HG03108 (cell line): ENCODE measurements around the gene KANK4.

ENCODE experiments used
- ATAC-seq: cut with Tn5 transposase; IDR thresholded peaks from one replicate; pipeline ENCODE4 v1.9.1; 2021; ENCODE audit warnings: moderate library complexity; ENCODE audit not compliant: unreplicated experiment

KANK4 gene

DNA sequence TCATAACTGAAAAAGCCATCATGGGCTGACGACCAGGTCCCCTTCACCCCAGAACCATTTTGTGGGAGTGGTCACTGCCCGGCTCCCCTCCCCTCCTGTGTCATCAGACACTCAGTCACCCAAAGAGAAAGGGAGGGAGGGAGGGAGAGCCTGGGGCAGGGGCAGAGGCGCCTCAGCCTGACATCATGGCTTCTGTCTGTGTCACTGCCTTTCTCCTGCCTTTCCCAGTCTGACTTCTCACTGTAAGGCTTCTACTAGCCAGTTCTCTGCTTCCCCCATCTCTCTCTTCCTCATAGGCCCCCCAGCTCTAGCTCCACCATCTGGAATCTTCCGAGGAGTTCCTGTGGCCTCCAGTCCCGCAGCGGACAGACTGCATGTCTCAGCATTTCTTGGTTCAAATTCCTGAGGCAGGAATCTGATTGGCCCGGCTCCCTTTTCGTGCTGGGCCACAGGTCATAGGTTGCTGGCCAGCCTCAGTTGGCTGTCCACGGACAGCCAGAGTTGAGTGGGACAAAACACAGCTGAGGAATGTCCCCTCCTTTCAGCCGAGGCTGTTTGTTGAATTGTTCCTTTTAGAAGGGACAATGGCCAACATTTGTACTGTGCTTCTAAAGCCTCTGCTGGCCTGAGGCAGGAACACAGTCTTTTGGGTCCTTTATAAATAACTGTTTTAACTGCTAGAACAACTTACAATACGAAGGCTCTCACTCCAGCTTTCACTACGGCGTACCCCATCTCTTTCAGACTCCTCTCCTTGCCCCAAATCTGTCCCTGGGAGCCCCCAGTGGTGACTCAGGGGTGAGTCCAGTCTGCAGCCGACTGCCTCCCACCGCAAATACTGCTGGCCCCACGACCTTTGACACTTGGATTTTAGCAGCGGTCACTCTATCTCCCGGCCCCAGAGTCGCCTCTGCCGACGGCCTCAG, 18.7 kb upstream of the KANK4 start:
- ATAC-seq: no peak

DNA sequence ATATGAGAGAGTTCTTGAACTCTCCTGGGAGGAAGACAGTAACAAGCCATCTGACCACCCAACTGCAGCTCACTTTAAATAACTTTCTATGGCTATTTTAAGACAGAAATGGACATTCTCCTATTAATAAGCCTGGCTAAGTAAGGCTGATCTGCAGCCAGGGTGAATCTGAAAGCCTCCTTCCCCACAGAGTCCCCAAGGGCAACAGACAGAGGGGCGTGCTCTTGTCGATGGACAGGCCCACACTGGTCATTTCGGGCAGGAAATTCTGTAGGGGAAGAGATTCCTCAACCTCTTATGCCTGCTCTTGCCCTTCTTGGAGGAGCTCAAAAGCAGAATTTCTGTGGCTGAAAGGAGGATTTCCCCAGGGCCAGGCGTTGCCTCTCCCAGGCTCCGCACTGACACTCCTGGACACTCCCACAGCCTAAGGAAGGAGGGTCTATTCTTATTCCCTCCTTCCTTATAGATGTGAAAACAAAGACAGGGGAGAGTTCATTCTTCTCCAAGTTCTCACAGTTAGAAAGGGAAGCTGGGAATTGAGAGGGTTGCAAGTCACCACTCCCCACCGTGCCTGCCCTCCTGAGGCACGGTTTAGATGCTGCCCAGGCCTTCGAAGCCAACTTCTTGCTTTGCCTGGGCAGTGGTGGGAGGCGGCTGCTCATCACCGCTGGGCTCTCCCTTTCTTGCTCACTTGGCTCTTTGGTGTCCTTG, 17.9 kb upstream of the KANK4 start:
- ATAC-seq: no peak

DNA sequence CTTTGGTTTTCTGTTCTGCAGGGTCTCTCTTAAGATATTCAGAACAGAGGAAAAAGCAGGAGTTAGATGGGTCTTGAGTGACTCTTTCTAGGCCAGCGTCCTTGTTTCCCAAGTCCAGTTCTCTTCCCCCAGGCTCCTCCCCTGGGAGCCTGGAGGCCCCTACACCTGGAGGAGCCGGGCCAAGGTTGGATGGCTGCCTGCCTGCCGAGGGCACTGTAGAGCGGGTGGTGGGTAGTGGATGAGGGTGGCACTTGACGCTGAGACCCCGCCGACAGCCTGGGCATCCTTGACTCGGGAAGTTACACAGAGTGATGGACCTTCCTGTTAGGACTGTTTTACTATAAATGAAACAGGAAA, 17.4 kb upstream of the KANK4 start:
- no peak for ATAC-seq

DNA sequence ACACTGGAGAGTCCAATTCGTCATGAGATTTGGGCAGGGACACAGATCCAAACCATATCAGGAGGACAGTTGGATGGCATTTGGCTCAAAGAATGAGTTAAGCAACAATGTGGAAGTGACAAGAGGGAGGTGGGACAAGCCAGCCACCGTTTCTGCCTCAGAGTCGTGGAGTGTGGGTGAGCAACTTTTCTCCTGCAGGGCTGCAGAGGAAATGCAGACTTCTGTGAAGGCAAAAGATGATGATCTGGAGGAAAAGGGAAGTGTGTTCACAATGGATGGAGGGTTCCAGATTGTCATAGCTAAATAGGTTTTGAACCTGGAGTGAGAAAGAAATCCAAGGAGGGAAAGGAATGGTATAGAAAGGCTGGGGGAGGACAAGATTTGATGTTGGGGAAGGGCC, 16.4 kb upstream of the KANK4 start:
- no peak for ATAC-seq

DNA sequence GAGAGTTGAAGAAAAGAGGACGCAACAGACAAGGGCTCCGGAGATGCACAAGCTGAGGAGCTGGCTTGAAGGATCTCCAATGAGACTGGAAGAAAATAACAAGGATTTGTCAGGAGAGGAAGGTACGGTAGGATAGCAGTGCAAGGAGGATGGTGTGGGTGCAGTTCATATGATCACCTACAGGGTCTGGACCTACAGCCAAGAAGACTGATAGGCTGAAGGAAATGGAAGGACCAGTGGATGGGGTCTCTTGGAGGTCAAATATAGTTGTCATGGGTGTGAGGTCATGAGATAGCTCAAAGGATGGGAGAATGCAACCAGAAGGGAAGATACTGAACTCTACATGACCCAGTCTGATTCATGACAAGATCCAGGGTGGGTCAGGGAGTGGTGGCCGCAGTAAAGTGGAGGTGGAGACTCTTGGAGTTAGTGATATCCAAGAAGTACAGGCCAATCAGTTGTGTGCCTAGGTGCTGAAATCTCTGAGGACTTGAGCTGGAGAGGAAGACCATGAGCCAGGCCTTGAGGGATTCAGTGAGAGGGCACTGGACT, 15.3 kb upstream of the KANK4 start:
- no peak for ATAC-seq

DNA sequence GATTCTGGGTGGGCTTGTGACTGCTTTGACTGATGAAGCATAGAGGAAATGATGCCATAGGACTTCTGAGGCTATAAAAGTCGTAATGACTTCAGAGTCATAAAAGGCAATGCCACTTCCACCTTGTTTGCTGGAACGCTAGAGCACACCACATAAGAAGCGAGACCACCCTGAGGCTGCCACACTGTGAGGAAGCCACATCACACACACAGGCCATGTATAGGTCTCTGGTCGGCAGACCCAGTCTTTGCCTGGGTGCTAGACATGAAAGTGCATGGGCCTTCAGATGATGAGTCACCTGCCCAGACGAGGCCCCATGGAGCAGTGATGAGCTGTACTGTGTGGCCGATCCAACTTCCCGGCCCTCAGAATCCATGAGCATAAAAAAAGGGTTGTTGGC, 14.2 kb upstream of the KANK4 start:
- no peak for ATAC-seq

DNA sequence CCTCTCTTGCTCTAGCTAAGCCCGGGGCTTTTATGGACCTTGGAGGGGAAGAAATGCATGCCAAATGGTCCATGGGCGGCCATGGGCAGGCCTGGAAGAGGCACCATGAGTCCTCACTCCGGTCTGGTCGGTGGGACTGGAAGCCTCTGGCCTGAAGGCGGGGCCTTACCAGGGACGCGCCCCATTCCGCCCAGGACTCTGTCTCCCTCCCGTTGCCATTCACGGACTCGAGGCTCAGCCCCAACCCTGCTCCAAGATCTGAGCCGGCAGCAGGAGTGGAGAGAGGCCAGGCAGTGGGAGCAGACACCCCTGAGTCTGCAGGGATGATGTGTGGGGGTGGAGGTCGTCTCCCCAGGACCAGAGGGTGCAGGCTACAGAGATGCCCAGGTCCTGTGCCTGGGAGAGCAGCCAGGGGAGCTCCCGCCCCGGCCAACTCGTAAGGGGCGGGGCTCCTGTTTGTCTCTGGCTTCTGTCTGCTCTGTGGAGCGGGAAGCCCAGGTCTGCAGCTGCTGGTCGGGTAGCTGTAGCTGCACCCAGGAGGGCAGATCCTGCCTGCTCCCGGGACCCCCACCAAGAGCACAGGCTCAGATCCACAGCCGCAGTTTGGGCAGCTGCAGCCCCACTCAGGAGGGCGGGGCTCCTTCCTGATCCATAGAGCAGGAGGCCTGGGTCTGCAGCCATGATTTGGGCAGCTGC, 8.3 kb upstream of the KANK4 start:
- ATAC-seq: no peak

DNA sequence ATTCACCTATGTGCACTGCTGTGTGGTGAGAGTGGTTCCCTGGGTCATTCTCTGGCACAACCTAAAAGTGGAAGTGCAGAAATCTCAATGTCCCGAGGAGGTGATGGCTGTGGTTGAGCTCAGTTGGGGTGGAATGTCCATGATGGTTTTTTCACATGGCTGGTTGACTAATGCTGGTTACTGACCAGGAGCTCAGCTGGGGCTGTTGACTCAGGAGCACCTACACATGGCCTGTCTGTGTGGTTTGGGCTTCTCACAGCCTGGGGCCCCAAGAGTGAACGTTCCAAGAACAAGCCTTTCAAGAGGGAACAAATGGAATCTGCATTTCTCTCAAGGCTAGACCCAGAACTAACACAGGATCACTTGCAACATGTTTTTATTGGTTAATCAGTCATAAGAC, 6.4 kb upstream of the KANK4 start:
- ATAC-seq: no peak

DNA sequence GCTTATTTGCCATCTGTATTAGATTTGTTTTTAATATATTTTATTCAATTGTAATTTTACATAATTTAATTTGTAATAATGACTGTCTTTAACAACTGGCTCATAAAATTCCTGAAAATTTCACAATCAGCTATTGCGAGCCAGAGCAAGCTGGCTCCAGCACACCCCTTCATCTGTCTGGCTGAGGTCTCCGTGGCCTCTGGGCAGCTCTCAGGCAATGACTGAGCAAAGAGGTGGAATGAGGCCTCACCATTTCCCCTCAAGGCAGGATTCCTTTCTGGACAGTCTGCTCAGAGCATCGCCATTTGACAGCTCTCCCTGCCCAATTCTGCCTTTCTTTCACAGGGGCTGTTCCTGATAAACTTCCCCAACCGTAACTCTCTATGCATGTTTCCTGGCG, 5.8 kb upstream of the KANK4 start:
- ATAC-seq: no peak

DNA sequence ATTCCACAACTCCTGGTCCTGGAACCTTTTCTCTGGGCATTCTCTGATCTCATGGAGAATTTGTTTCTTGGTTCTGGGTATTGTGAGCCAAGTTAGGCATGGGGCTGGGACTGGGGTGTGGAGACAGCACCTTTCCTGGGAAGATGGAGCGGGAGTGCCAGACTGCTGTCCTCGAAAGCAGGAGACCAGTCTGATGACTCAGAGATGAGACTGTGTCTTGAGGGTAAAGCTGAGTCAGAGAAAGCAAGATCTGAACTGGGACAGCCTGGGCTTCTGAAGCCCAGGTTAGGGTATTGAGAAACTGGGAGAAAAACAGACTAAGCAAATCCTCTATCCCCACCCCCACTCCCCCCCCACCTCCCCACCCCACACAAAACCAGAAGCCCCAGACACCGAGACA, 2.2 kb upstream of the KANK4 start:
- ATAC-seq: no peak

DNA sequence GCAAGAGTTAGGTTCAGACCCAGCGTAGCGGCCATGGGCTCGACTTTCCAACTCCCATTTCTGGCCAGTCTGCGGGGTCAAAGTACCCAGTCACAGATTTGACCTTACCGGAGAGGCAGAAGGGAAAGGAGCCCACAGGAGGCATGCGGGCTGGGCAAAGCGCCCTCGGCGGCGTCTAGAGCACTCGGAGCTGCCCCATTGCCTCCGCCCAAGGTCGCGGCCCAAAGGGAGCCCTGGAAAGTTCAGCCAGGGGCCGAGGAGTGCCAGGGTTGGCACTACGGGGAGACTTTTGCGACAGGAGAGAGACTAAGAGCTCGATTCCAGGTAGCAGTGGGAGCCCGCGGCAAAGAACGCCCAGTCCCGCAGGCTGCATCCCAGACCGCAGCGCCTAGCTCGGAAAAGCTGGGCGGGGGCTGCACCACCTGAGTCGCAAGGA, 896 bp downstream of the KANK4 start:
- no peak for ATAC-seq

DNA sequence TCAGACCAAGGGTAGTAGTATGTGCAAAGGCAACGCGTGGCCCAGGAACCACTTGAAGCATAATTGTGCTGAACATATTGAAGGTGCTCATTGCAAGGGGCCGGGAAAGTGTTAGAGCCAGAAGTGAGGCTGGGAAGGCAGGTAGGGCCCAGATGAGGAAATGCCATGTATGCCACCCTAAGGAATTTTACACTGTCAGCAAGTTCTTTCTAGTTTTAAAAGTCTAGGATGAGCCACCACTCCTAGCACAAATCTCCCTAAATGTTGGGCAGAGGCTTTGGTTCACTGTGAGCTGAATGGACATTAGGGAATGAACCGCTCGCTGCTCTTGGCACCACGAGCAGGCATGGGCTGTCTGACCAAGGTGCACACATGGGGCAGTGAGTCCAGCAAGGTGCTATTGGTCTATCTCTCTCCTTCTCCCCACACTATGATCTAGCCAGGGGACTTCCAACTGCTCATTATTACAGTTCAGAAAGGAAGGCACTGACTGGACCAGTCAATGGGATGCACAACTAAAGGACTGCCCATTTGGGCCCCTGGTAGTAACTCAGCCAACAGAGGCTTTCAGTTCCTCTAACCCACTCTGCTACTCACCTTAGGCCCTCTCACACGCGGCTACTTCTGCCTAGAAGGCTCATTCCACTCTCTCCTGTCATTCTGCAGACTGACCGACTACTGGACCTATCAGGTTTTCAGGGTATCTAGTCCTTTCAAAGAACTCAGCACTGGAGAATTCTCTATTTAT, 2.0 kb downstream of the KANK4 start:
- no peak for ATAC-seq

DNA sequence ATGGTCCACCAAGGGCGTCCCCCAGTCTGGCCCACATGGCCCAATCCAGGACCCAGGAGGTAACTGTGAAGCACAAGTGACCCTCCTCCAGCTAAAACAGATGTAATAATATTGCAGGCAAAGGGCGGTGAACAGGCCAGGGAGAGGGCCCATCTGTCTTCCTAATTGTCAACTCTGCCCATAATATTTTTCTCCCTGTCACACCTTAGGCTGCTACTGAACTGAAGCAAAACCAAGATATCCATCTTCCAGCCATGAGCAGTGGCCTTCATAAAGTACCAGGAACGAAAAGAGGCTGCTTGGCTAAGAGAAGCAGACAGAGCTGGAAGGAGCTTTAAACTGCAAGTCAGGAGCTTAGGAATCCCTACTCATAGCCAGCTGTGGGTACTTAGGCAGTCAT, 3.1 kb downstream of the KANK4 start:
- ATAC-seq: no peak

DNA sequence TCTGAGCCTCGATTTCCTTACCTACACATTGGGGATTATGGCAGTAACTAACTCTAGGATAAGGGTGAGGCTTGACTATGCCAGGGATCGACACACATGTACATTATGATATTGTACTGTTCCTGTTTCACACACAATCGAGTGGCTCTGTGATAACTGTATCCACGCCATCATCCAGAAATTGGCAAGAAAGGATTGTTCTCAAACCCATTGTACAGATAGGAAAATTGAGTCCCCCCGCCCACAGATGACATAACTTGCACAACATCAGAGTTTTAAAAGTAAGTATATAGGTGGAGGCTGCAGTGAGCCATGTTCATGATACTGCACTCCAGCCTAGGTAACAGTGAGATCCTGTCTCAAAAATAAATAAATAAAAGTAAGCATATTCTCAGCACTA, 3.8 kb downstream of the KANK4 start:
- no peak for ATAC-seq

DNA sequence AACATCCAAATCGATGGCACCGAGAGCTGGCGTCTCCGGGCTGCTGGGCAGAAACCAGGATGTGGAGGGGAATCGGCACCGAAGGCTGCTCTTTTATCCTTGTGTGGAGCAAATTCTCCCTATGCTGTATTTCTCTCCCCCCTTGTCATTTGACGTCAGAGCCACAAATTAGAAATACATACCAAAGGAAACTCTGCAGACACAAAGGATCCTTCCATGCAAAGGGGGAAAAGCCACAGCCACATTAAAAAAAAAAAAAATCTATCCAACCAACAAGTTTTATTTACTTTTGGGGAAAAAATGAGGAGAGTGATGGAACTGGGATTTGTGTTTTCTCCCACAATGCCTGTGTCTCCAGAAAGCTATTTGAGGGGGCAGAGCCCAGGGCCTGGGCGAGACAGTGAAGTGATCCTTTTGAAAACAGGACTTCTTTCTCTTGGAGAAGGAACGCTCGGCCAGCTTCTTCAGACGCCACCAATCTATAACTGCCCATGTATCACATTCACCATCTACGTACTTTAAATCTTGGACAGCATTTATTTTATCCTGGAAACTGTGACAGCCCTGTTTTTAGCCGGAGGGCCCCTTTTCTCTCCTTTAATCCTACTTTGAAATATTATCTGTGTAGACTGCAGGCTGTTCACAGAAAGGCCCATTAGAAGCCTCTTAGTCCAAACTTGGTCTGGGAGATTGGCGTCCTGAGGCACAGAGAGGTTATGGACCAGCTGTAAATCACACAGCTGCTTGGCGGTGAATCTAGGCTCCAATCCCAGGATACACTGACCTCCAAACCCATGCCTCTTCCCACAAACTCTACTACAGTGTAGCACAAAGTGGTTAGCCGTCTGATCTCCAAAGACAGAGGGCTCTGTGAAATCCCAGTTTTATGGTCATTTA, 4.5 kb downstream of the KANK4 start:
- no peak for ATAC-seq

DNA sequence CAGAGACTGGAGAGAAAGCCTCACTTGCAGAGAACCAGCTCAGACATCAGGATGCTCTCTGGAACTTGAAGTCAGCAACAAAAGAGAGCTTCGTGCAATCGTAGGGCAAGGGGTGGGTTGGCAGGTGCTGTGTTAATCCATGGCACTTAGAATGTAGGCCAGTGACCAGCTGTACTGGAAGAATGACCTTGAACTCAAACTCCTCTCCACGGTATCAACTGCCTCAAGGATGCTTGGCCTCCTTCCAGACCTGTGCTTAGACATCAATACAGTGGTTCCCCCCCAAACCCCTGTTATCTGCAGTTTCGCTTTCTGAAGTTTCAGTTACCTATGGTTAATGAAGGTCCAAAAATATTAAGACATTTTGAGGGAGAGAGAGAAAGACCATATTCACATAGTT, 6.5 kb downstream of the KANK4 start:
- ATAC-seq: no peak

DNA sequence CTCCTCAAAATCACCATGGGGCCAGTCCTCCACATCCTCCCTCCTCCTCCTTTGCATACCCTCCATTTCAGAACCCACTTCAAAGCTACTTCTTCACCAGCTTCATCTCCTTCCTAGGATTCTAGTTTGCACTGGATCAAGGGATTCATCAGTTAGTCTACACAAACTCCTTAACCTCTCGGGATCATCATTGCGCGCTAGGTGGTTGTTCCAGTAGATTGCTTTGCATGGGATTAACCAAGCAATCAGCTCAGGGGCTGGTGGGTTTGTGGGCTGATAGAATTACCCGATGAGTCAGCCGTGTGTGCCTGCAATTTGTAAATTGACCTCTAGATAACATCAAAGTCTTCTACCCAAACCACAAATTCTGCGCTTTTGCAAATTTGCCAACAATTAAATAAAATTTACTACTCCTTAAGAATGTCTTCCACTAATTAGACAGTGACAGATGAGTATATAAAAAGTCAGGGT, 7.7 kb downstream of the KANK4 start:
- ATAC-seq: no peak

DNA sequence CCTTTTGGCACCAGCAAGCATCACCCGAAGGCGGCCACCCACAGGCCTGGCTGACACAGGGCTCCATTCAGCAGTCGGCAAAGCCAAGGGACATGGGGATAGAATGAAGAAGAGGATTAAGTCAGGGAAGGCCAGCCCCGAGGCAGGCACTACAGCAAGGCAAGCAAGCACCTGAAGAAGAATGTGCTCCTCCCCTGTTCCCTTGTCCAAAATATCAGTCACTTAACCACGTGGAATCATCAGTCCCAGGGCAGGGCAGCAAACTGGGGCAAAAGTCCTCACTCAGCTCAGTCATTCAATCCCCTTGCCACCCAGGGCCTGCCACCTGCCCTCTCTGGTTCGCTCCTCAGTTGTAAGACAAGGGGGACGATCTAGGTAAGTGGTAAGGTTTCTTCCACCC, 9.3 kb downstream of the KANK4 start:
- no peak for ATAC-seq

DNA sequence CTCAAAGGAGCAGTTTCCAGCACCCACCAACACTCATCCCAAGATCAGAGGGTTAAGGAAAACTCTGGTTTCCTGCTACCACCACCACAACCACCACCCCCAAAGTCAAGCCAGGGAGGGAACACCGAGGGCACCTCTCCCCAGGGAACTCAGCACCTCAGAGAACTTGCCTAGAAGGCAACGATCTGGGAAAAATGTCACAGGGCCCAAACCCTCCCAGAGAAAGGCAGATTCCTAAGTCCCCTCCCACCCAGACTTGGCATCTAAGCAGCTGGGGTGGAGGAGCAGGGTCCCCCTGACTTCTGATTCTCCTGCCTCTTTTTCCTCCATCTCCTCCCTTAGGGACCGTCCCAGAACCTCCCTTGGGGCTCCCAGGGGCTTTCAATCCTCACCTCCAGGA, 10.6 kb downstream of the KANK4 start:
- ATAC-seq: no peak
